ENCODE data around the gene F10. TPM values are rescaled to one million over a fixed set of nuclear protein-coding genes. Genes with fewer than 3 reads are reported as not detected.
"Not testable (repeated sequence)": the region's sequence is repeated elsewhere in the genome, so short reads cannot be mapped to it uniquely, and the experiment has no call there.

Gene F10
- polyA plus RNA-seq (ENCODE audit: insufficient read length in 3 of 3), result 10 to 100 TPM; 18.6 to 22.6 (median 21.8) TPM
- long read RNA-seq, donor 1, partial matches to known transcripts, result 0 of 5 reads
- long read RNA-seq, donor 1, other reads (novel, unspliced or antisense), result 0 of 5 reads
- long read RNA-seq, donor 2, partial matches to known transcripts, result 6 of 10 reads
- long read RNA-seq, donor 2, other reads (novel, unspliced or antisense), result 0 of 10 reads
- long read RNA-seq, donor 3, transcript F10-202 (8 exons, 1,517 nt), result major isoform, 6 of 8 reads
- long read RNA-seq, donor 3, partial matches to known transcripts, result 0 of 8 reads
- long read RNA-seq, donor 3, other reads (novel, unspliced or antisense), result 0 of 8 reads
- long read RNA-seq, donor 4, transcript F10-202 (8 exons, 1,517 nt), result major isoform, 6 of 6 reads
- long read RNA-seq, donor 4, partial matches to known transcripts, result 0 of 6 reads
- long read RNA-seq, donor 4, other reads (novel, unspliced or antisense), result 0 of 6 reads
- long read RNA-seq, donor 5, result 0 reads
- long read RNA-seq, donor 6, partial matches to known transcripts, result 6 of 10 reads
- long read RNA-seq, donor 6, other reads (novel, unspliced or antisense), result 0 of 10 reads
- long read RNA-seq, donor 7, partial matches to known transcripts, result 0 of 2 reads
- long read RNA-seq, donor 7, other reads (novel, unspliced or antisense), result 0 of 2 reads
- long read RNA-seq, donor 8, result 0 reads
- long read RNA-seq, donor 9, partial matches to known transcripts, result 0 of 1 reads
- long read RNA-seq, donor 9, other reads (novel, unspliced or antisense), result 0 of 1 reads
- long read RNA-seq, donor 10, partial matches to known transcripts, result 0 of 3 reads
- long read RNA-seq, donor 10, other reads (novel, unspliced or antisense), result 0 of 3 reads
- long read RNA-seq, donor 11, partial matches to known transcripts, result 0 of 2 reads
- long read RNA-seq, donor 11, other reads (novel, unspliced or antisense), result 0 of 2 reads
- long read RNA-seq, donor 12, partial matches to known transcripts, result 5 of 7 reads
- long read RNA-seq, donor 12, other reads (novel, unspliced or antisense), result 0 of 7 reads
- long read RNA-seq, donor 13, result 0 reads
- long read RNA-seq, donor 14, partial matches to known transcripts, result 0 of 2 reads
- long read RNA-seq, donor 14, other reads (novel, unspliced or antisense), result 0 of 2 reads
- long read RNA-seq, donor 15, partial matches to known transcripts, result 0 of 3 reads
- long read RNA-seq, donor 15, other reads (novel, unspliced or antisense), result 0 of 3 reads
- long read RNA-seq, donor 16, transcript F10-202 (8 exons, 1,517 nt), result major isoform, 10 of 12 reads
- long read RNA-seq, donor 16, partial matches to known transcripts, result 0 of 12 reads
- long read RNA-seq, donor 16, other reads (novel, unspliced or antisense), result 0 of 12 reads

DNA sequence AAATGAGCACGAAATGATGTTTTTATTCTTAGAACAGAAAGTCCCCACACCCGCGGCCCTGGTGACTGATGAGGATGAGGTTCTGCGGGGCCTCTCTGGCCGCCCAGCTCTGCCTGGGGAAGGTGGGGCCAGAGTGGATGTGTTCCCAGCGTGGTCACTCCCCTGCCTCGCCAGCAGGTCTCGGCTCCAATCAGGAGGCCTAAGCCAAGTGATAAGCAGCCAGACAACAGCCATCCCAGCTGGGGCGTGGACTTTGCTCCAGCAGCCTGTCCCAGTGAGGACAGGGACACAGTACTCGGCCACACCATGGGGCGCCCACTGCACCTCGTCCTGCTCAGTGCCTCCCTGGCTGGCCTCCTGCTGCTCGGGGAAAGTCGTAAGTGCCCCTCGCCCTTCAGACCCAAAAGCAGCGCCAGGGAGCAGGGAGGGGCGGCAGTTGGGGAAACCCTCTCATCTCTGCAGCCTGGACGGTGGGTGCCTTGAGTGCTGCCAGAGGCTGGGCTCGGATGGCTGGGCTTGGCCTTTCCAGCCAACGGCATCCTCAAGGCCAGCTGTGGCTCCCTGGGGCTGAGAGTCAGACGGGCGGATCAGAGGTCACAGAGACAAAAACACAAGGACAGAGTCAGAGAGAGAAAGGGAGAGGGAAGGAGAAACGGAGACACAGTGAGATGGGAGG lies at the start of gene F10:
TSS of gene F10 (plus strand) at position 250 of the 676 bp plus-strand sequence. CDS start at position 307, 57 bp downstream.
- DNase-seq (ENCODE audit: extremely low read depth in 1 of 11, low read depth in 9 of 11, low spot score in 4 of 11), result peak in 3 of 11 donors; percentile 42 to 58 (median 51)

GRCh38 chr13:113073942-113074341 lies 48.7 kb upstream of the F10 start:
- no peak for DNase-seq (ENCODE audit: extremely low read depth in 1 of 11, low read depth in 9 of 11, low spot score in 4 of 11)

- DNase-seq (ENCODE audit: extremely low read depth in 1 of 11, low read depth in 9 of 11, low spot score in 4 of 11), result no peak
Observed at GRCh38 chr13:113074401-113074800, 48.2 kb upstream of the F10 start.

- DNase-seq (ENCODE audit: extremely low read depth in 1 of 11, low read depth in 9 of 11, low spot score in 4 of 11), result no peak
Observed at GRCh38 chr13:113074876-113075275, 47.7 kb upstream of the F10 start.

- DNase-seq (ENCODE audit: extremely low read depth in 1 of 11, low read depth in 9 of 11, low spot score in 4 of 11), result no peak
Observed at GRCh38 chr13:113075711-113076110, 46.9 kb upstream of the F10 start.

DNA sequence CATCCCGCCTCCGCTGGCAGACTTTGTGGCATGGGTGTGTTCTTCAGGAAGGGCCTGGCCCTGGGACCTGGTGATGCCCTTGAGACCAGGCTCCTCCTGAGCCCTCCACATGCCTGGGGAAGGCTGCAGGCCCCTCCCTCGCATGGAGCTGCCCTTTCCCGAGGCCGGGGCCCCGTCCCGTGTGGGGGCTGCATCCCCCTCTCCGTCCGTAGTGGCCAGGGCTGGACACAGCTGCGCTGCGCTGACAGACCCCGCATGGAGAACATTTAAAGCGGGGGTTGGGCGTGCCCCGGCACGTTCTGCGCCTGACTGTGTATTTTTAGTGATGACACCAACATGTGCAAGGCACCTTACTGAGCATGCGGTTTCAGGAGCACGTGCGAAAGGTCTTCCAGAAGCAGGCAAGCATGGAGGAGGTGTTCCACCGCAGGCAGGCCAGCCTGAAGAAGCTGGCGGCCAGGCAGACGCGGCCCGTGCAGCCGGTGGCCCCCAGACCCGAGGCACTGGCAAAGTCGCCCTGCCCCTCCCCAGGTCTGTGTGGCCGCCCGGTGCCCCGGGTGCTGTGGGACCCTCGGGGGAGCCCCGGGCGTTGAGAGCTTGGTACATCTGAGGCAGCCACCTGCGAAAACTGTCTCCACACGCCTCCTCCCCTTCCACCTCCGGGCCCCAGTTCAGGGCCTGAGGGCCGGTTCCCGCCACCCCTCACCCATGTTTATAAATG lies 45.8 kb upstream of the F10 start:
- DNase-seq (ENCODE audit: extremely low read depth in 1 of 11, low read depth in 9 of 11, low spot score in 4 of 11), result no peak

GRCh38 chr13:113077566-113077952 lies 45.0 kb upstream of the F10 start:
- no peak for DNase-seq (ENCODE audit: extremely low read depth in 1 of 11, low read depth in 9 of 11, low spot score in 4 of 11)

- DNase-seq (ENCODE audit: extremely low read depth in 1 of 11, low read depth in 9 of 11, low spot score in 4 of 11), result no peak
Observed at GRCh38 chr13:113077953-113078901, 44.4 kb upstream of the F10 start.

GRCh38 chr13:113078902-113079780 lies 43.5 kb upstream of the F10 start:
- DNase-seq (ENCODE audit: extremely low read depth in 1 of 11, low read depth in 9 of 11, low spot score in 4 of 11), result peak in 1 of 11 donors; percentile 39

GRCh38 chr13:113079781-113080080 lies 42.9 kb upstream of the F10 start:
- DNase-seq (ENCODE audit: extremely low read depth in 1 of 11, low read depth in 9 of 11, low spot score in 4 of 11), result not testable (repeated sequence)

GRCh38 chr13:113080361-113080831 lies 42.2 kb upstream of the F10 start:
- DNase-seq (ENCODE audit: extremely low read depth in 1 of 11, low read depth in 9 of 11, low spot score in 4 of 11), result no peak

DNA sequence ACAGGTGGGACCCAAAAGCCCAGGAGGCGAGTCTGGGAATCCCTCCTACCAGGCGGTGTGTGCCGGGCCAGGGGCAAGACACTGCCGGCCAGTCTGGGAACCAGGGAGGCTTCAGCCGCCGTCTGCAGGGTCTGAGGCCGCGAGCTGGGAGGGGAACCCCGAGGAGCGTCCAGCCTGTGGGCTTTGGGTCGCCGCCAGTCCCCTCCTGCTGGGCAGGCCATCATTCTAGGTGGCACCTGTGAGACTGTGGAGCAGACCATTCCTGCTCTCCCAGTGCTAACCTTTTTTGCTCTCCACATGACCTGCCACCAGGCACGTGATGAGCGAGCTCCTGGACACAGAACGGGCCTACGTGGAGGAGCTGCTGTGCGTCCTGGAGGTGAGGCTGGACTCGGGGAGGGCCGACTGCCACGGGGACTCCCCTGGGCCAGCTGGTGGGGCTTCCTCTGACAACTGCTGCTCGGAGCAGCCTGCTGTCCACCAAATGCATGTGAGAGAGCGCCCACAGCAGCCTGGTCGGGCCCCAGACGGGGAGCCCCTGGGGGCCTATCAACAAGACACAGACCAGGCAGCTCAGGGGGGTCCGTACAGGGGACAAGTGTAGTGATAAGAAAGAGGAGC lies 41.6 kb upstream of the F10 start:
- DNase-seq (ENCODE audit: extremely low read depth in 1 of 11, low read depth in 9 of 11, low spot score in 4 of 11), result no peak

- DNase-seq (ENCODE audit: extremely low read depth in 1 of 11, low read depth in 9 of 11, low spot score in 4 of 11), result no peak
Observed at GRCh38 chr13:113082198-113083021, 40.2 kb upstream of the F10 start.

DNA sequence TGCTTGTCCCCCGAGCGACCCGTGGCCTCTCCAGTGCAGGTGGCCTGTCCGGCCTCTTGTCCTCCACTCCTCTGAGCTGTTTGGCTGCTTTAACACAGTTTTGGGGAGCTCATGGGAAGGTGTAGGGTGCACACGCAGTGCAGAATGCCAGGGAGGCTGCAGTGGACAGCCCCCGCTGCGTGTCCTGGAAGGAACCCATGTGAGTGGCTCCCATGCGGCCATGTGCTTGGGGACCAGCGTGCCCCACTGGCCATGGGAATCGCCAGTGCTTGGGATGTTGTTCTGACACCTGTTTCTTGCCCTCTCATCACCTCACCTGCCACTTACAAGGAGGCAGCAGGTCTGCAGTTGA lies 39.6 kb upstream of the F10 start:
- DNase-seq (ENCODE audit: extremely low read depth in 1 of 11, low read depth in 9 of 11, low spot score in 4 of 11), result no peak
